Adrenal gland (tissue), 5 donors: ENCODE results near the gene DMXL2.

Experiments
- CTCF ChIP-seq, 6 experiments: fragments of 450-650 bp in 4 of 6; fragments of 200-600 bp in 2 of 6; sonication (generic) in 1 of 6; IDR thresholded peaks; 1 replicate in 5 of 6; 2 replicates in 1 of 6; pipeline versions ENCODE4 v1.5.1 to v1.8.0; 2016 to 2021; ENCODE audit warnings: antibody characterized with exemption in 6 of 6, mild to moderate bottlenecking in 2 of 6, moderate library complexity in 1 of 6
- POLR2A ChIP-seq, 2 donors: fragments of 450-650 bp; IDR thresholded peaks; one replicate each; pipeline ENCODE4 v1.6.1; 2017; ENCODE audit warnings: antibody characterized with exemption in 2 of 2, mild to moderate bottlenecking in 2 of 2, moderate library complexity in 1 of 2
- donor health status: DM: no; HTN: no; CAD: no.

GRCh38 chr15:51497806-51498205 lies 124.8 kb downstream of the DMXL2 start:
- no peak for TF ChIP-seq CTCF (IDR thresholded peaks at IDR 0.05)
- TF ChIP-seq POLR2A (IDR thresholded peaks at IDR 0.05) = no peak
